SU-DHL-6 (cell line): Measurements from ENCODE around the gene TSPAN32.

ENCODE experiments used
- H2AFZ ChIP-seq: fragments of 200-600 bp; sonication (generic); 2 replicates; pipeline ENCODE4 v1.6.1; 2014; ENCODE audit warnings: low read depth, mild to moderate bottlenecking, moderate library complexity, mixed read lengths, antibody characterized with exemption, low read length; ENCODE audit not compliant: severe bottlenecking
- H3F3A ChIP-seq: fragments of 200-600 bp; shearing (Covaris generic); 2 replicates; pipeline ENCODE4 v1.6.0; 2016; ENCODE audit warnings: antibody characterized with exemption, mild to moderate bottlenecking; ENCODE audit not compliant: insufficient read depth
- H3K27ac ChIP-seq: fragments of 200-600 bp; sonication (generic); 2 replicates; pipeline ENCODE4 v1.5.1; 2016; ENCODE audit warnings: low read depth, mild to moderate bottlenecking, low read length, moderate library complexity, mixed read lengths
- H3K27me3 ChIP-seq: fragments of 200-600 bp; sonication (generic), shearing (Covaris generic); 2 replicates; pipeline ENCODE4 v1.6.0; 2014; ENCODE audit warnings: mild to moderate bottlenecking, low read length
- H3K36me3 ChIP-seq: fragments of 200-600 bp; sonication (generic); 2 replicates; pipeline ENCODE4 v1.6.1; 2014; ENCODE audit warnings: mild to moderate bottlenecking, low read length, mixed read lengths
- H3K4me2 ChIP-seq: fragments of 300-600, 200-600 bp; shearing (Covaris generic), sonication (generic); 2 replicates; pipeline ENCODE4 v1.6.0; 2014; ENCODE audit warnings: low read length, low read depth, mild to moderate bottlenecking; ENCODE audit not compliant: poor library complexity, severe bottlenecking
- H3K4me3 ChIP-seq: fragments of 200-600 bp; sonication (generic); 2 replicates; pipeline ENCODE4 v1.5.1; 2014; ENCODE audit warnings: antibody characterized with exemption, low read length, mild to moderate bottlenecking, mixed read lengths; ENCODE audit not compliant: insufficient read depth, poor library complexity, severe bottlenecking
- H3K79me2 ChIP-seq: fragments of 200-600 bp; sonication (generic); 2 replicates; pipeline ENCODE4 v1.6.1; 2014; ENCODE audit warnings: mild to moderate bottlenecking, low read length, moderate library complexity; ENCODE audit not compliant: insufficient read depth
- H3K9ac ChIP-seq: fragments of 200-600 bp; sonication (generic); 2 replicates; pipeline ENCODE4 v1.7.0; 2014; ENCODE audit warnings: mild to moderate bottlenecking, low read length
- H3K9me2 ChIP-seq: fragments of 200-600 bp; sonication (generic); replicated peaks from 2 replicates; pipeline ENCODE4 v1.6.1; 2014; ENCODE audit warnings: low read length; ENCODE audit not compliant: insufficient read depth
- H3K9me3 ChIP-seq: fragments of 200-600 bp; sonication (generic); 2 replicates; pipeline ENCODE4 v1.6.1; 2014; ENCODE audit warnings: low read length, mixed read lengths; ENCODE audit not compliant: insufficient read depth
- H4K20me1 ChIP-seq: fragments of 200-600 bp; sonication (generic); 2 replicates; pipeline ENCODE4 v1.6.1; 2014; ENCODE audit warnings: low read depth, mild to moderate bottlenecking, antibody characterized with exemption, low read length, moderate library complexity, mixed read lengths
- CTCF ChIP-seq: fragments of 200-600 bp; sonication (generic); IDR thresholded peaks from one replicate; pipeline ENCODE4 v1.5.1; 2017; ENCODE audit warnings: antibody characterized with exemption, mild to moderate bottlenecking, low read length, moderate library complexity; ENCODE audit not compliant: insufficient read depth, poor library complexity, severe bottlenecking
- EZH2phosphoT487 ChIP-seq: fragments of 200-600 bp; sonication (generic), shearing (Covaris generic); conservative IDR thresholded peaks from 2 replicates; pipeline ENCODE4 v1.6.1; 2018; ENCODE audit warnings: mild to moderate bottlenecking, antibody characterized with exemption, low read length, moderate library complexity, mixed read lengths

TSPAN32 gene

GRCh38 chr11:2259897-2260451, 41.8 kb upstream of the TSPAN32 start:
- Histone ChIP-seq H3K27ac (no peak overlapping the region), H3K4me3 (no peak overlapping the region), H3K9me3 (no peaks in the 10 kb centered on the region), H4K20me1 (no peaks in the 10 kb centered on the region), H3F3A (no peaks in the 10 kb centered on the region), H3K4me2 (no peak overlapping the region), H3K79me2 (no peaks in the 10 kb centered on the region), H3K9me2 (no peaks in the 10 kb centered on the region), H3K9ac (no peak overlapping the region), H3K36me3 (no peaks in the 10 kb centered on the region), H2AFZ (no peak overlapping the region), H3K27me3 (no peaks in the 10 kb centered on the region)
- no peak for TF ChIP-seq CTCF

- Histone ChIP-seq H3K4me3 (no peak overlapping the region), H3F3A (no peaks in the 10 kb centered on the region), H4K20me1 (no peaks in the 10 kb centered on the region), H3K36me3 (no peaks in the 10 kb centered on the region), H2AFZ (no peak overlapping the region), H3K4me2 (no peak overlapping the region), H3K9me3 (no peaks in the 10 kb centered on the region), H3K79me2 (no peaks in the 10 kb centered on the region), H3K9me2 (no peaks in the 10 kb centered on the region), H3K27ac (no peak overlapping the region), H3K9ac (no peak overlapping the region), H3K27me3 (no peaks in the 10 kb centered on the region)
- TF ChIP-seq EZH2phosphoT487: 0 out of 2 replicates have a peak, but pooled peaks have one; percentile 40
- no peak for TF ChIP-seq CTCF
These were observed 41.1 kb upstream of the TSPAN32 start for GRCh38 chr11:2260491-2261364.

- Histone ChIP-seq H3F3A (no peaks in the 10 kb centered on the region), H3K4me3 (no peak overlapping the region), H4K20me1 (no peaks in the 10 kb centered on the region), H3K9me3 (no peaks in the 10 kb centered on the region), H3K4me2 (no peak overlapping the region), H3K79me2 (no peaks in the 10 kb centered on the region), H3K27me3 (no peaks in the 10 kb centered on the region), H3K36me3 (no peaks in the 10 kb centered on the region), H3K27ac (no peak overlapping the region), H2AFZ (no peak overlapping the region), H3K9me2 (no peaks in the 10 kb centered on the region), H3K9ac (no peak overlapping the region)
- TF ChIP-seq CTCF: no peak
- no peak for TF ChIP-seq EZH2phosphoT487
These were observed 40.2 kb upstream of the TSPAN32 start for GRCh38 chr11:2261436-2262230.
